ENCODE measurements around the gene PAX2.

DNA sequence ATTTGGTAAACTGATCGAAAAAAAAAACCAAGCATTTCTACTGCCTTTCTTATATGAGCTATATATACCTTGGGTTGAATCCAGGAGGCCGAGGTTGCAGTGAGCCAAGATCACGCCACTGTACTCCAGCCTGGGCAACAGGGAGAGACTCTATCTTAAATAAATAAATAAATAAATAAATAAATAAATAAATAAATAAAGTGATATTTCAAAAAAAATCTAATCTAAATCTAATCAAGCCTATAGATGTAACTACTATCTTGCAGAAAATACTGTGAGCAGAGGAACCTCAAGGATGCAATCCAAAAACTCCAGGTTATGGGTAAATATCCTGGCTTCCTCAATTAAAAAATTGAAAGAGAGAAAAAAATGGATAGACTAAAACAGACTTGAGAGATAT is 96.1 kb downstream of the PAX2 start:
- TF ChIP-seq EZH2 (IDR thresholded peaks at IDR 0.05) (no peak), CTCF (IDR thresholded peaks at IDR 0.05) (no peak)
